Measurements from ENCODE around the gene DPP7.

GRCh38 chr9:137105814-137106661 is 8.5 kb downstream of the DPP7 start:
- TF ChIP-seq CTCF (IDR thresholded peaks at IDR 0.05) (no peak), POLR2A (IDR thresholded peaks at IDR 0.05) (no peak)
